GM12878 (cell line): ENCODE data around the gene TYRO3. TPM values are rescaled to one million over a fixed set of nuclear protein-coding genes. Genes with fewer than 3 reads are reported as not detected.

Experiments used
- ATAC-seq: fragments of 200-7000 bp; cut with Tn5 transposase; 3 replicates; pipeline ENCODE4 v1.9.1; 2020; ENCODE audit warnings: mild to moderate bottlenecking, moderate library complexity
- BruUV-seq: library from RNA; stranded (reverse); fragments of 400-500 nt; replicated peaks from 2 replicates; lab custom pipeline; 2021; lab: Mats Ljungman, UMichigan
- CTCF ChIA-PET: fragments of 300-600 bp; sonication (Branson Sonifier 250); formaldehyde crosslinking; extraction: SDS; loops from one replicate; lab custom pipeline; 2021; ENCODE audit warnings: inconsistent platforms; lab: Yijun Ruan, JAX
- POLR2A ChIA-PET: fragments of 350-600 bp; formaldehyde crosslinking; extraction: SDS; loops from one replicate; lab custom pipeline; 2021; ENCODE audit warnings: inconsistent platforms; lab: Charles Lee
- RAD21 ChIA-PET: fragments of 300-600 bp; sonication (Branson Sonifier 250); formaldehyde crosslinking; loops from one replicate; lab custom pipeline; 2023; ENCODE audit warnings: antibody characterized with exemption; ENCODE audit not compliant: unreplicated experiment; lab: Charles Lee
- SMC1A ChIA-PET: fragments of 300-600 bp; sonication (Branson Sonifier 250); formaldehyde crosslinking; loops from one replicate; lab custom pipeline; 2023; ENCODE audit not compliant: unreplicated experiment, uncharacterized antibody; lab: Charles Lee
- DNase-seq: peaks from one replicate; pipeline ENCODE4 v3.0.0-alpha.2; 2011; ENCODE audit warnings: low read depth, low spot score
- FAIRE-seq: peaks from 3 replicates; lab custom pipeline; 2011; peaks lifted over from hg19 to GRCh38; lab: Jason Lieb, UNC
- H2AFZ ChIP-seq: 2 replicates; pipeline ENCODE4 v1.6.0; 2011; ENCODE audit warnings: low read depth, low read length, control low read depth; ENCODE audit not compliant: control insufficient read depth
- H3K27ac ChIP-seq: 2 replicates; pipeline ENCODE4 v1.5.1; 2011; ENCODE audit warnings: control low read depth; ENCODE audit not compliant: control insufficient read depth, insufficient read depth
- H3K27me3 ChIP-seq, 2 experiments: replicated peaks in 1 of 2; 2 replicates each; pipeline versions ENCODE4 v1.6.0 to v1.6.1; 2011; ENCODE audit warnings: low read length in 1 of 2; ENCODE audit not compliant: control insufficient read depth in 2 of 2, insufficient read depth in 2 of 2
- H3K36me3 ChIP-seq, 2 experiments: 2 replicates each; pipeline ENCODE4 v1.5.1; 2011; ENCODE audit warnings: low read length in 1 of 2; ENCODE audit not compliant: control insufficient read depth in 2 of 2, insufficient read depth in 2 of 2
- H3K4me1 ChIP-seq: 2 replicates; pipeline ENCODE4 v1.6.1; 2011; ENCODE audit warnings: mild to moderate bottlenecking, low read length, moderate library complexity, mixed read lengths; ENCODE audit not compliant: control insufficient read depth, insufficient read depth
- H3K4me2 ChIP-seq: 2 replicates; pipeline ENCODE4 v1.6.0; 2011; ENCODE audit warnings: control low read depth; ENCODE audit not compliant: control insufficient read depth, insufficient read depth
- H3K4me3 ChIP-seq: fragments of 200-600 bp; sonication (generic); 2 replicates; pipeline ENCODE4 v1.5.1; 2016
- H3K79me2 ChIP-seq: 2 replicates; pipeline ENCODE4 v1.6.0; 2011; ENCODE audit warnings: low read length; ENCODE audit not compliant: control insufficient read depth, insufficient read depth
- H3K9ac ChIP-seq: 2 replicates; pipeline ENCODE4 v1.8.0; 2011; ENCODE audit warnings: low read length, control low read depth, mixed read lengths; ENCODE audit not compliant: control insufficient read depth, insufficient read depth
- H3K9me3 ChIP-seq: replicated peaks from 3 replicates; pipeline ENCODE4 v1.5.1; 2011; ENCODE audit warnings: mild to moderate bottlenecking, low read length; ENCODE audit not compliant: control insufficient read depth, insufficient read depth
- H4K20me1 ChIP-seq: 2 replicates; pipeline ENCODE4 v1.6.0; 2011; ENCODE audit not compliant: control insufficient read depth, insufficient read depth
- KAT2A ChIP-seq: conservative IDR thresholded peaks from 2 replicates; pipeline ENCODE4 v1.6.1; 2011; ENCODE audit warnings: low read depth, low read length; ENCODE audit not compliant: control insufficient read depth
- PML ChIP-seq: IDR thresholded peaks from 2 replicates; pipeline ENCODE4 v1.6.1; 2012; ENCODE audit warnings: low read length, inconsistent platforms
- SUZ12 ChIP-seq: fragments of 200-600 bp; sonication (generic); IDR thresholded peaks from one replicate; pipeline ENCODE4 v1.6.1; 2018; ENCODE audit warnings: antibody characterized with exemption, mild to moderate bottlenecking; ENCODE audit not compliant: unreplicated experiment
- WGBS: methylation state at CpG from one replicate; pipeline ENCODE4 v1.1.6; 2016; ENCODE audit warnings: low lambda C conversion rate; ENCODE audit not compliant: insufficient replicate concordance, insufficient coverage; ENCODE audit errors: missing lambda C conversion rate; 5-methylcytosine and 5-hydroxymethylcytosine counted together
- in situ Hi-C: fragments of 300-500 bp; cut with MboI; formaldehyde crosslinking; loops from 9 replicates; pipeline ENCODE4 v1.14.3; 2018; ENCODE audit warnings: mixed read lengths
- intact Hi-C: fragments of 100-400 bp; cut with micrococcal nuclease; formaldehyde crosslinking; loops from one replicate; pipeline ENCODE4 v1.14.2; 2022; ENCODE audit not compliant: unreplicated experiment
- polyA plus RNA-seq, 11 experiments: library from polyadenylated mRNA; depleted of rRNA in 4 of 11; unstranded in 6 of 11; stranded (reverse) in 5 of 11; fragments of >200 nt; fragmentation: Nextera tagmentation in 4 of 11; fragmentation: Illumina TruSeq in 1 of 11; extraction: Ambion mirVana in 4 of 11; extraction: Trizol in 1 of 11; gene quantifications; 1 replicate in 1 of 11; 2 replicates in 10 of 11; pipeline versions ENCODE4 v1.2.1 to v1.2.3, GENCODE V29; 2011 to 2016; ENCODE audit warnings: inconsistent platforms in 2 of 11, missing spikeins in 2 of 11, low read depth in 1 of 11
- total RNA-seq, 4 experiments: library from RNA; depleted of rRNA in 3 of 4; stranded (reverse); fragments of >200 nt in 3 of 4; fragmentation: Illumina TruSeq in 1 of 4; extraction: Trizol in 1 of 4; gene quantifications; 2 replicates each; pipeline versions ENCODE4 v1.2.1 to v1.2.3, GENCODE V29; 2013 to 2021

TYRO3 gene
- total and polyA plus RNA-seq, 10 of the 15 experiments (the other 5 are each of a cell fraction or from before 2014, with no cell fraction given): 0.06 to 0.28 (median 0.13) TPM; not detected in 4

DNA sequence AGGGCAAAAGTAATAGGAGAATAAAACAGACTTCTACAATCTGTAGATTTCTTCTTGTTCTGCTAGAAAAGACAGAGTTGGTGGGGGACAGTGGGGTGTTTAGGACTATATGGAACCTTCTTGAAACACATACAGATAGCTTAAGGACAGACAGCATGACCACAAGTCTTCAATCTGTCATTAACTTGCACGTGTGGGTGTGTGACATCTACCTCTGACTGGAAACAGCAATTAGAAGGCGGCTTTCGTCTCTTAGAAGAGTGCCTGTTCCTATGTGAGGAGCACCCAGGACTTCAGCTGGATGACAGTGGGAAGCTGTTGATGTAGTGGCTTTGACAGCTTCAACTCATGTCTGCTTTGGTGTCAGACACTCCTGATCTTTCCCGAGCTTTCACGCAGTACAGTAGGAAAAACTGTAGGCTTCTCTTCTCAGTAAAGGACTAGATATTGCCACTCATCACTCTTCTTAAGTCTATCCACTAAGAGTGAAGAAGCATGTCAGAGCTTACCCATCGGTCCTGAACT is 44.5 kb downstream of the TYRO3 start:
- Histone ChIP-seq H3K9me3 (no peaks in the 10 kb centered on the region), H3K9ac (no peak overlapping the region), H2AFZ (no peak overlapping the region), H3K4me1 (no peaks in the 10 kb centered on the region), H3K27me3 (no peaks in the 10 kb centered on the region), H3K4me3 (no peak overlapping the region), H3K27ac (no peak overlapping the region), H3K4me2 (no peak overlapping the region), H3K79me2 (no peaks in the 10 kb centered on the region), H4K20me1 (no peaks in the 10 kb centered on the region), H3K36me3 (no peaks in the 10 kb centered on the region)
- ATAC-seq (no peak), DNase-seq (no peak), FAIRE-seq (peak; percentile 23)
- intact Hi-C loops: loop anchor here (5.0 kb wide), 2 partner anchors 136 to 209 kb away; no protein-coding TSS in a partner anchor
- POLR2A ChIA-PET: interaction anchor here (0.9 kb wide), 1 partner anchor 9 kb away, joined by 4 read pairs; no protein-coding TSS in a partner anchor
- TF ChIP-seq SUZ12: no peak
- TF ChIP-seq PML: no peak
- no peak for TF ChIP-seq KAT2A
- 51% methylated on average over 6 of the region's 6 CpGs for WGBS
- SMC1A ChIA-PET: interaction anchor here (0.6 to 2.7 kb wide), 11 partner anchors 10 to 301 kb away, joined by 3 to 14 read pairs (median 5); partner anchors contain the start of gene MAPKBP1
- CTCF ChIA-PET: interaction anchor here (0.7 to 4.2 kb wide), 21 partner anchors 9 to 303 kb away, joined by 3 to 41 read pairs (median 3); partner anchors contain the start of gene MAPKBP1
- in situ Hi-C loops: no loop called here
- RAD21 ChIA-PET: interaction anchor here (0.6 to 2.2 kb wide), 14 partner anchors 10 to 301 kb away, joined by 3 to 10 read pairs (median 3); partner anchors contain the start of genes MAPKBP1 and MGA
- no TSS peak for BruUV-seq
